GM10266 (cell line): ENCODE measurements around the gene ZNF454.

Experiments used
- DNase-seq: peaks from one replicate; pipeline ENCODE4 v3.0.0; 2012; ENCODE audit errors: extremely low spot score
- CTCF ChIP-seq: IDR thresholded peaks from 2 replicates; pipeline ENCODE4 v1.5.1; 2012; ENCODE audit warnings: mild to moderate bottlenecking, low read depth; ENCODE audit not compliant: control insufficient read depth, insufficient read depth; ENCODE audit errors: missing control alignments

Gene ZNF454

GRCh38 chr5:179008667-179009066, 67.7 kb downstream of the ZNF454 start:
- TF ChIP-seq CTCF = no peak
- DNase-seq = no peak
